Colon (tissue), 2 donors: Measurements from ENCODE around the gene RFC4.

Experiments
- FAIRE-seq: peaks from 2 replicates; lab custom pipeline; 2012; peaks lifted over from hg19 to GRCh38; lab: Jason Lieb, UNC
- donor health status: control.
- donor health status: control.

The RFC4 gene

DNA sequence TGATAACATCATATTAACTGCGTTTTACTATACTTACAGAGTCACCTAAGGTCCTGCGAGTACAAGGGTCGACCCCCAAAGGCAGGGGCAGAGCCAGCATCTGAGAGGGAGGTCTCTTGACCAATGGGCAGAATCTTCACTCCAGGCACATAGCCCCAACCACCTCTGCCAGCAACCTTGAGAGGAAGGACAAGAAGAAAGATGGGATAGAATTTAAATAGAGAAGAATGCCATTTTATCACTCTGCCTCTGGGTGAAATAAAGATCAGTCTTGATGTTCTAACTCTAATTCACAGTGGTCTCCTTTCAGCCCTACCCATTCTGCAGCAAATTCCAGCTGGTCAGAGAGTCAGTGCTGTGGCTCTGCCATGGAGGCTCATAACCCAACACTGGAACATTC, 62.6 kb downstream of the RFC4 start:
- no peak for FAIRE-seq

DNA sequence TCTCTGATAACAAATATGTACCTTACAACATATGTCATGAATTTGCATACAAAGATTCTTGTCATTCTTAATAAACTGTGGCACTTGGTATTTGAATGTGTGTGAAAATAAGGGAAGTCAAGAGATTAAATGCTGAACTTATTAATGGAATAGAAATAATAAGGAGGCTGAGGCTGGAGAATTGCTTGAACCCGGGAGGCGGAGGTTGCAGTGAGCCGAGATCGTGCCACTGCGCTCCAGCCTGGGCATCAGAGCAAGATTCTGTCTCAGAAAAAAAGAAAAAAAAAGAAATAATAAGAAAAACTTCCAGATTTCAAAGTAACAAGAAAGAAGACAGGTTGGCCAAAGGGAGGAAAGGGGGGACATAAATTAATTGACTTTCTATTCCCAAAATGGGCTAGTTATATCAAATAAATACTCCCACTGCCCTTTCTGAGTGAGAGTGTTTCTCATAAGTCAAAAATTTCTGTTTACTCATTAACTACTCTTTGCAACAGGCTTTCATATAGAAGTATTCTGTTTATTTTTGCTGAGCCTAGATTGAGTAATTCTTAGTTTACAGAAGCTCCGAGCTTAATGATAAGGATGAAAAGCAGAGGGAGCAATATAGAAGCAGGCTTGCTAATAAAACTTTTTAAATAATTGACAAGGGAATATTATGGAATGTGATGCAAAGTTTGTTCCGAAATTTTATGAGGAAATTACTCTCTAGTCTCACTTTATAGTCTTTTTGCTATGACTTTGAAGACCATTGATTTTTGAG, 63.5 kb downstream of the RFC4 start:
- no peak for FAIRE-seq
